Ascending aorta (tissue), 2 donors: ENCODE data around the gene ALKBH8. TPM values are rescaled to one million over a fixed set of nuclear protein-coding genes. Genes with fewer than 3 reads are reported as not detected.

Experiments
- DNase-seq, 2 donors: peaks; one replicate each; pipeline ENCODE4 v3.0.0-alpha.2; 2019; ENCODE audit warnings: low spot score in 2 of 2
- H3K27ac ChIP-seq, 2 donors: fragments of 200-600 bp; sonication (generic); one replicate each; pipeline ENCODE4 v1.5.1; 2016 to 2017; ENCODE audit warnings: mild to moderate bottlenecking in 1 of 2
- H3K27me3 ChIP-seq: fragments of 200-600 bp; sonication (generic); one replicate; pipeline ENCODE4 v1.5.1; 2017
- H3K36me3 ChIP-seq, 2 donors: fragments of 200-600 bp; sonication (generic); one replicate each; pipeline ENCODE4 v1.5.1; 2016
- H3K4me1 ChIP-seq, 2 donors: fragments of 200-600 bp; sonication (generic); one replicate each; pipeline ENCODE4 v1.5.1; 2016 to 2017; ENCODE audit warnings: mild to moderate bottlenecking in 1 of 2
- H3K4me3 ChIP-seq, 2 donors: fragments of 200-600 bp; sonication (generic); one replicate each; pipeline ENCODE4 v1.5.1; 2016 to 2017; ENCODE audit warnings: mild to moderate bottlenecking in 1 of 2
- H3K9me3 ChIP-seq, 2 donors: fragments of 200-600 bp; sonication (generic); one replicate each; pipeline ENCODE4 v1.5.1; 2016
- CTCF ChIP-seq, 3 experiments: fragments of 200-600 bp in 2 of 3; fragments of 450-650 bp in 1 of 3; sonication (generic) in 2 of 3; IDR thresholded peaks; one replicate each; pipeline ENCODE4 v1.5.1; 2016 to 2019; ENCODE audit warnings: antibody characterized with exemption in 3 of 3, mild to moderate bottlenecking in 1 of 3, moderate library complexity in 1 of 3
- intact Hi-C: fragments of 100-400 bp; cut with DNase I; formaldehyde crosslinking; loops from one replicate; pipeline ENCODE4 v1.15.1; 2023
- total RNA-seq: library from RNA; depleted of rRNA; stranded (reverse); fragments of >200 nt; gene quantifications from one replicate; pipeline ENCODE4 v1.1.0, GENCODE V29; 2016

Gene ALKBH8
- 0.32 TPM for total RNA-seq

DNA sequence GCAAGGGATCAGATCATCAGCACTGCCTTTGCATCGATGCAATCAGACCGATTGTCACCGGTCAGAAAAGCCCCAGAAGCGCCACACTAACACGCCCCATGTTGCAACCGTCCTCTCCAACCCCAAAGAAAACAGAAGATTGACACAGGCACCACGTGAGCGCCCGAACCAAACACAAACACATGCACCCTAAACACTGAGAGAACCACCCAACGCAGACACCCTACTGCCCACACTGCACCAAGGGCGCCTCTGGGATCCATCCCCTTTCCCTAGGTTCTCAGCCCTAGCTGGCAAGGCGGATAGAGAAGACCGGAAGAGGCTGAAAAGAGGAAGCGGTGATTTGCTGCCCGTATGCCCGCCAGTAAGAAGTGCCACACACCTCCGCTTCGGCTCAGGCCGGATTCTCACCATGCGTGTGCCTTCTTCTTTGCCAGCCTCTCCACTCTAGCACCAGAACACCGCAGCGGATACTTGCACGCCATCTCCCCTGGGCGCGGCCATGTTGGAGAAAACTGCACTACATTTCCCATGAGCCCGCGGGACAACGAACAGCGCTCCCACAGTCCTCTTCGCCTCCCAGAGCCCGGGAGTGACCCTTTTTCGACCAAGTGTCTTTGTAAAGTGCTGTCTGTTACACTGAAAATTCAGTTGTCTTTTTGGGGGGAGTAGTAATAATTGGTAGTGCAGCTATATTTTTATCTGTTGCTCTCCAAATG lies at the start of gene ALKBH8:
Gene ALKBH8, minus strand, starts transcription at position 517 of the 719 bp plus-strand sequence. CDS start 4,842 bp downstream, outside the sequence.
- Histone ChIP-seq H3K36me3 (no peaks in the 10 kb centered on the region), H3K27ac (peak within 1 kb of the TSS; percentile 68 to 73), H3K4me1 (peaks cover 5 to 7% of the 10 kb centered on the region in 2 donors), H3K9me3 (no peaks in the 10 kb centered on the region), H3K27me3 (no peaks in the 10 kb centered on the region), H3K4me3 (peak within 1 kb of the TSS; percentile 80 to 90)
- DNase-seq: peak in 1 of 2 donors; percentile 89
- TF ChIP-seq CTCF (IDR thresholded peaks at IDR 0.05): peak in 1 of 3 experiments; percentile 3
- intact Hi-C loops: loop anchor here (2.0 to 10.0 kb wide), 3 partner anchors 123 to 1491 kb away; partner anchors contain the start of genes AASDHPPT and KBTBD3

DNA sequence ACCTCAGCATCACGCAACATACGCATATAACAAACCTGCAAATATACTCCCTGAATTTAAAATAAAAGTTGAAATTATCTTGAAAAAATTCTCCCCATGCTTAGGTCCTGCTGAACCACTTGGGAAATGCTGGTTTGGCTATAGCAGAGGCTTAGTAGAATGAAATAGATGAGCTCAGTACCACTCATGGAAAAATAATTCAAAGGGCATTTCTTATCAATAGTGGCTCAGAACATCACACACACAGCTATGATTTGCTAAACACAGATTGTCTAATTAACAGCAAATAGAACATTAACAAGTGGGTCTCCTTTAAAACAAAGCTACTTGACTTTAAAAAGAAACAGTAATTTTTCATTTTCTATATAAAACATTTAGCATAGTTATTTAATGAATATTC lies 46.9 kb upstream of the ALKBH8 start:
- H3K27ac ChIP-seq: no peak overlapping the region
- no peak overlapping the region for H3K4me3 ChIP-seq
- H3K9me3 ChIP-seq: no peaks in the 10 kb centered on the region
- H3K4me1 ChIP-seq: no peaks in the 10 kb centered on the region
- no peaks in the 10 kb centered on the region for H3K36me3 ChIP-seq
- intact Hi-C loops: no loop called here
- no peaks in the 10 kb centered on the region for H3K27me3 ChIP-seq
- TF ChIP-seq CTCF (IDR thresholded peaks at IDR 0.05): no peak
- DNase-seq: no peak

DNA sequence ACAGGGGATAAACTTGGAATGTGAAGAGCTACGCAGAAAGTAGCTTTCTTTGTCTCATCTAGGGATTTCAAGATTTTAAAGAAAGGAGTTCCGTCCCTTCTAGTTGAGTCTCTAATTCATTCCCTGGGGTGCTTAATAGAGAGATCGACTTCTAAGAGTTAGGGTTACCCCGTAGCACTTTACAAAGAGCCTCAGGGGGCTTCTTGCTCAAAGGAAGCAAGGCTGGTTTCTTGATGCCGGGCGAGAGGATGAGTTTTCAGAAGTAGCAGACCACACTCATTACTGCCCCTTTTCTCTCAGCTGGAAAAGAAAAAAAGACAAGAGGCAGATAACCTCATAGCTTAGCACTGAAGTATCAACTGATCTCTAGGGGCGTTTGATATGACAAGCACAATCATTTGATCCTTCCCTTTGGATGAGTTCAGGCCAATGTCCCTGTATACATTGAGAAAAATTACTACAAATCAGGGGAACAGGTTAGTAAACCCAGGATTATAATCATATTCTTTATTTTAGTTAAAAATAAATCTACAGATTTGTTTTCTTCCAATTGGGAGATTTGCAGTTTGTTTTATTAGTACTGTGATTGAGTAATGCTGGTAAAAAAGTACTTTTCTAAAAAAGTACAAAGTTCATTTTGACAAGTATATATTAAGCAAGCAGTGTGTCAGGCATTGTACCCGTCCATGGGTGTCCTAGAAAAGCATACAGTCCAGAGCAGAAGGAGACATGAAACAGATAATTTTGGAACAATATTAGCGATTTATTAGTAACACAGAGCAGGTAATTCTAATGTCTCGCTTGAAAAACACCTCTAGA lies 44.1 kb upstream of the ALKBH8 start:
- Histone ChIP-seq H3K27me3 (no peaks in the 10 kb centered on the region), H3K4me1 (no peaks in the 10 kb centered on the region), H3K27ac (no peak overlapping the region), H3K9me3 (no peaks in the 10 kb centered on the region), H3K4me3 (no peak overlapping the region), H3K36me3 (no peaks in the 10 kb centered on the region)
- no peak for TF ChIP-seq CTCF (IDR thresholded peaks at IDR 0.05)
- intact Hi-C loops: no loop called here
- no peak for DNase-seq

DNA sequence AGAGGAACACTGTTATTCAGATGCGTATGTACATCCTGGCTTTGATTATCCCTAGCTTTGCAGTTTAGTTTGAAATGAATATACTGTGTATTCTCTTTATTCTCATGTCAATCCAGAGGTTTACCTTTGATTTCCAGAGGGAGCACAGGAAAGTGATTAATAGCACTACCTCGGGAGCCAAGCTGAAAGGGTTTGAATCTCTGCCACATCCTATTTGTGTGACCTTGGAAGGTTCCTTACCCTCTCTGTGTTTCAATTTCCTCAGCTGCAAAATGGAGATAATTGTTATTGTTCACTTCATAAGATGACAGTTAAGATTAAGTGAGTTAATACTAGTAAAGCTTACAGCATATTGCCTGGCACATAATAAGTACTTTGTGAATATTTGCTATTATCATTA lies 43.3 kb upstream of the ALKBH8 start:
- no peak for TF ChIP-seq CTCF (IDR thresholded peaks at IDR 0.05)
- H3K36me3 ChIP-seq: no peaks in the 10 kb centered on the region
- H3K27ac ChIP-seq: no peak overlapping the region
- intact Hi-C loops: no loop called here
- H3K4me1 ChIP-seq: no peaks in the 10 kb centered on the region
- DNase-seq: no peak
- H3K9me3 ChIP-seq: no peaks in the 10 kb centered on the region
- no peak overlapping the region for H3K4me3 ChIP-seq
- no peaks in the 10 kb centered on the region for H3K27me3 ChIP-seq

DNA sequence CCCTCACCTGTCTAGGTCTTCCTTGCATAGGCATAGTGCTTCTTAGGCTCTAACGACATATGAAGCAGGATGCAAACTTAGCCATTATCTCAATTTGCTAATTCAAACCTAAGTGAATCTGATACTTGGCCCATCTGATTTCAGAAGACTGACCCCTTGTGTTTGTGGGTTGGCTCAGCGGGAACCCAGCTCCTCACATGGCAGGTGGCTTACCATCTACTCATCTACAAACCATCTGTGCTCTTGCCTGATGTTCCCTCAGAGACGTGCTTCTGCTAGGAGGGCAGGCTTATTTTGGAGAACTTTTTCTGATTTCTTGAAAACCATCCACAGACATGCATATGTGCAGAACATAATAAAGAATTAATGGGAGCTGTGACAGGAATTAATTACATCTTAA lies 40.6 kb upstream of the ALKBH8 start:
- Histone ChIP-seq H3K4me1 (no peaks in the 10 kb centered on the region), H3K9me3 (no peaks in the 10 kb centered on the region), H3K27ac (no peak overlapping the region), H3K4me3 (no peak overlapping the region), H3K27me3 (no peaks in the 10 kb centered on the region), H3K36me3 (no peaks in the 10 kb centered on the region)
- DNase-seq: no peak
- TF ChIP-seq CTCF (IDR thresholded peaks at IDR 0.05): no peak
- intact Hi-C loops: no loop called here
